T-helper 2 cell treated with Interferon-gamma antibody and Interleukin-4, amounts not matched to agents 5 μg/mL and 100 μg/mL, for 36 hours (primary cell): ENCODE measurements around the gene GPRC5C.
A peak's percentile ranks its signal among the peaks of the same experiment; 100 is the strongest.

Experiments
- DNase-seq: peaks from one replicate; pipeline ENCODE4 v3.0.0; 2021; ENCODE audit warnings: low spot score
- H3K27ac Mint-ChIP-seq: one replicate; pipeline ENCODE4 v1.8.0; 2021; ENCODE audit warnings: mild to moderate bottlenecking, mixed read lengths
- H3K27me3 Mint-ChIP-seq: one replicate; pipeline ENCODE4 v1.8.0; 2021; ENCODE audit warnings: low read depth, mixed read lengths
- H3K36me3 Mint-ChIP-seq: one replicate; pipeline ENCODE4 v1.8.0; 2021; ENCODE audit warnings: low read depth, mixed read lengths
- H3K4me1 Mint-ChIP-seq: one replicate; pipeline ENCODE4 v1.8.0; 2021; ENCODE audit warnings: low read depth, mixed read lengths
- H3K4me3 Mint-ChIP-seq: one replicate; pipeline ENCODE4 v1.8.0; 2022; ENCODE audit warnings: mild to moderate bottlenecking, moderate library complexity, mixed read lengths
- H3K9me3 Mint-ChIP-seq: one replicate; pipeline ENCODE4 v1.8.0; 2021; ENCODE audit warnings: mixed read lengths

Gene GPRC5C

GRCh38 chr17:74432766-74433391 is 991 bp downstream of the GPRC5C start:
- no peak for DNase-seq
- no peak overlapping the region for H3K27ac Mint-ChIP-seq
- H3K4me3 Mint-ChIP-seq = peak overlapping the region; percentile 12
- H3K36me3 Mint-ChIP-seq = peaks cover under 1% of the 10 kb centered on the region
- H3K4me1 Mint-ChIP-seq = peaks cover 8% of the 10 kb centered on the region
- peaks cover 56% of the 10 kb centered on the region for H3K27me3 Mint-ChIP-seq
- H3K9me3 Mint-ChIP-seq = peaks cover 7% of the 10 kb centered on the region

- H3K4me3 Mint-ChIP-seq = no peak overlapping the region
- H3K27me3 Mint-ChIP-seq = peaks cover 52% of the 10 kb centered on the region
- H3K27ac Mint-ChIP-seq = no peak overlapping the region
- peaks cover 2% of the 10 kb centered on the region for H3K36me3 Mint-ChIP-seq
- H3K9me3 Mint-ChIP-seq = peaks cover 10% of the 10 kb centered on the region
- DNase-seq = no peak
- peaks cover 8% of the 10 kb centered on the region for H3K4me1 Mint-ChIP-seq
Measured at GRCh38 chr17:74433421-74434121, 1.7 kb downstream of the GPRC5C start.

- peaks cover 10% of the 10 kb centered on the region for H3K4me1 Mint-ChIP-seq
- H3K27ac Mint-ChIP-seq = no peak overlapping the region
- no peak for DNase-seq
- peaks cover 4% of the 10 kb centered on the region for H3K36me3 Mint-ChIP-seq
- peaks cover 37% of the 10 kb centered on the region for H3K27me3 Mint-ChIP-seq
- no peak overlapping the region for H3K4me3 Mint-ChIP-seq
- peaks cover 20% of the 10 kb centered on the region for H3K9me3 Mint-ChIP-seq
Measured at GRCh38 chr17:74435775-74436359, 4.0 kb downstream of the GPRC5C start.

GRCh38 chr17:74437702-74438101 is 5.8 kb downstream of the GPRC5C start:
- H3K9me3 Mint-ChIP-seq = peaks cover 20% of the 10 kb centered on the region
- no peak for DNase-seq
- H3K4me3 Mint-ChIP-seq = no peak overlapping the region
- peaks cover 4% of the 10 kb centered on the region for H3K36me3 Mint-ChIP-seq
- peaks cover 2% of the 10 kb centered on the region for H3K4me1 Mint-ChIP-seq
- H3K27me3 Mint-ChIP-seq = peaks cover 25% of the 10 kb centered on the region
- no peak overlapping the region for H3K27ac Mint-ChIP-seq

- peaks cover 20% of the 10 kb centered on the region for H3K9me3 Mint-ChIP-seq
- H3K27me3 Mint-ChIP-seq = peaks cover 13% of the 10 kb centered on the region
- peaks cover 2% of the 10 kb centered on the region for H3K4me1 Mint-ChIP-seq
- no peak for DNase-seq
- no peak overlapping the region for H3K27ac Mint-ChIP-seq
- no peak overlapping the region for H3K4me3 Mint-ChIP-seq
- peaks cover 4% of the 10 kb centered on the region for H3K36me3 Mint-ChIP-seq
Measured at GRCh38 chr17:74439691-74440567, 8.0 kb downstream of the GPRC5C start.

GRCh38 chr17:74441537-74441936 is 9.6 kb downstream of the GPRC5C start:
- H3K27ac Mint-ChIP-seq = no peak overlapping the region
- peaks cover 2% of the 10 kb centered on the region for H3K4me1 Mint-ChIP-seq
- peaks cover 20% of the 10 kb centered on the region for H3K9me3 Mint-ChIP-seq
- peaks cover 4% of the 10 kb centered on the region for H3K36me3 Mint-ChIP-seq
- H3K27me3 Mint-ChIP-seq = peaks cover under 1% of the 10 kb centered on the region
- no peak for DNase-seq
- H3K4me3 Mint-ChIP-seq = no peak overlapping the region

- H3K27me3 Mint-ChIP-seq = no peaks in the 10 kb centered on the region
Measured at GRCh38 chr17:74442291-74442669, 10.4 kb downstream of the GPRC5C start.

GRCh38 chr17:74442670-74443515 is 11.0 kb downstream of the GPRC5C start:
- Mint-ChIP-seq H3K4me1 (peaks cover 2% of the 10 kb centered on the region), H3K27me3 (no peaks in the 10 kb centered on the region), H3K36me3 (peaks cover 4% of the 10 kb centered on the region), H3K9me3 (peaks cover 13% of the 10 kb centered on the region), H3K4me3 (no peak overlapping the region), H3K27ac (no peak overlapping the region)
- DNase-seq = no peak

More at GRCh38 chr17:74442291-74442669, 10.4 kb downstream of the GPRC5C start:
- H3K4me3 Mint-ChIP-seq = no peak overlapping the region
- H3K9me3 Mint-ChIP-seq = peaks cover 19% of the 10 kb centered on the region
- H3K36me3 Mint-ChIP-seq = peaks cover 4% of the 10 kb centered on the region
- H3K27ac Mint-ChIP-seq = no peak overlapping the region
- H3K4me1 Mint-ChIP-seq = peaks cover 2% of the 10 kb centered on the region
- no peak for DNase-seq

GRCh38 chr17:74443516-74444296 is 11.8 kb downstream of the GPRC5C start:
- Mint-ChIP-seq H3K4me1 (peaks cover 2% of the 10 kb centered on the region), H3K27me3 (no peaks in the 10 kb centered on the region), H3K9me3 (peaks cover 8% of the 10 kb centered on the region), H3K4me3 (no peak overlapping the region), H3K27ac (no peak overlapping the region), H3K36me3 (peaks cover under 1% of the 10 kb centered on the region)
- no peak for DNase-seq

- DNase-seq = no peak
- peaks cover 4% of the 10 kb centered on the region for H3K9me3 Mint-ChIP-seq
- H3K27ac Mint-ChIP-seq = no peak overlapping the region
- H3K4me3 Mint-ChIP-seq = no peak overlapping the region
- H3K4me1 Mint-ChIP-seq = peaks cover 2% of the 10 kb centered on the region
- no peaks in the 10 kb centered on the region for H3K27me3 Mint-ChIP-seq
- no peaks in the 10 kb centered on the region for H3K36me3 Mint-ChIP-seq
Measured at GRCh38 chr17:74444406-74444805, 12.5 kb downstream of the GPRC5C start.

- H3K27me3 Mint-ChIP-seq = no peaks in the 10 kb centered on the region
- H3K27ac Mint-ChIP-seq = no peak overlapping the region
- H3K4me3 Mint-ChIP-seq = no peak overlapping the region
- peaks cover under 1% of the 10 kb centered on the region for H3K9me3 Mint-ChIP-seq
- no peaks in the 10 kb centered on the region for H3K4me1 Mint-ChIP-seq
- DNase-seq = no peak
- H3K36me3 Mint-ChIP-seq = no peaks in the 10 kb centered on the region
Measured at GRCh38 chr17:74445158-74445557, 13.3 kb downstream of the GPRC5C start.

GRCh38 chr17:74446551-74447500 is 14.9 kb downstream of the GPRC5C start:
- Mint-ChIP-seq H3K36me3 (no peaks in the 10 kb centered on the region), H3K27ac (no peak overlapping the region), H3K9me3 (no peaks in the 10 kb centered on the region), H3K4me1 (no peaks in the 10 kb centered on the region), H3K27me3 (no peaks in the 10 kb centered on the region), H3K4me3 (no peak overlapping the region)
- DNase-seq = peak; percentile 26
